ENCODE data around the gene ADAP1.

- TF ChIP-seq CTCF (optimal IDR thresholded peaks at IDR 0.05 in 1 of 3, IDR thresholded peaks at IDR 0.05 in 1 of 3, conservative IDR thresholded peaks at IDR 0.05 in 1 of 3; ENCODE audit: extremely low read depth in 1 of 3, insufficient read depth in 2 of 3, low read length in 3 of 3) (no peak), EZH2 (IDR thresholded peaks at IDR 0.05; ENCODE audit: low read length) (no peak)
Measured at GRCh38 chr7:970744-971143, 16.3 kb upstream of the ADAP1 start.

Measured in keratinocyte (primary cell).